Measurements from ENCODE around the gene PRF1. TPM values are rescaled to one million over a fixed set of nuclear protein-coding genes. Genes with fewer than 3 reads are reported as not detected.
"Not testable (repeated sequence)": the region's sequence is repeated elsewhere in the genome, so short reads cannot be mapped to it uniquely, and the experiment has no call there.

The PRF1 gene
- polyA plus RNA-seq, 3 donors from 2014 or later = 4,156 to 6,150 (median 5,696) TPM

- peaks cover 0 to 2% (median 0%) of the 10 kb centered on the region in 6 donors for H3K9me3 Mint-ChIP-seq
- H3K36me3 Mint-ChIP-seq = peaks cover 0 to 3% (median 0%) of the 10 kb centered on the region in 3 donors
- H3K27ac Mint-ChIP-seq = peak overlapping the region in 1 of 6 donors; percentile 0
- DNase-seq = no peak
- no peaks in the 10 kb centered on the region for H3K27me3 Mint-ChIP-seq (ENCODE audit: low read depth in 3 of 3)
- peaks cover 4 to 5% of the 10 kb centered on the region in 2 donors for H3K4me1 Mint-ChIP-seq
- H3K4me3 Mint-ChIP-seq = no peak overlapping the region
These were observed 23.5 kb upstream of the PRF1 start for GRCh38 chr10:70626056-70626455.

GRCh38 chr10:70622981-70623844, 20.7 kb upstream of the PRF1 start:
- H3K27ac Mint-ChIP-seq = no peak overlapping the region
- no peak overlapping the region for H3K4me3 Mint-ChIP-seq
- H3K4me1 Mint-ChIP-seq = peaks cover 25 to 27% of the 10 kb centered on the region in 2 donors
- peaks cover 0 to 2% (median 0%) of the 10 kb centered on the region in 6 donors for H3K9me3 Mint-ChIP-seq
- H3K36me3 Mint-ChIP-seq = peaks cover 0 to 4% (median 3%) of the 10 kb centered on the region in 3 donors
- DNase-seq = no peak
- no peaks in the 10 kb centered on the region for H3K27me3 Mint-ChIP-seq (ENCODE audit: low read depth in 3 of 3)

GRCh38 chr10:70622541-70622940, 20.0 kb upstream of the PRF1 start:
- Mint-ChIP-seq H3K9me3 (peaks cover 0 to 2% (median 0%) of the 10 kb centered on the region in 6 donors), H3K4me3 (no peak overlapping the region), H3K36me3 (peaks cover 0 to 4% (median 0%) of the 10 kb centered on the region in 3 donors), H3K4me1 (peaks cover 32 to 33% of the 10 kb centered on the region in 2 donors), H3K27ac (no peak overlapping the region), H3K27me3 (ENCODE audit: low read depth in 3 of 3) (no peaks in the 10 kb centered on the region)
- DNase-seq = no peak

GRCh38 chr10:70621503-70622078, 19.1 kb upstream of the PRF1 start:
- H3K4me1 Mint-ChIP-seq = peaks cover 41 to 43% of the 10 kb centered on the region in 2 donors
- no peaks in the 10 kb centered on the region for H3K27me3 Mint-ChIP-seq (ENCODE audit: low read depth in 3 of 3)
- peaks cover 0 to 4% (median 0%) of the 10 kb centered on the region in 3 donors for H3K36me3 Mint-ChIP-seq
- peak overlapping the region in 1 of 6 donors; percentile 46 for H3K27ac Mint-ChIP-seq
- no peak for DNase-seq
- no peak overlapping the region for H3K4me3 Mint-ChIP-seq
- no peaks in the 10 kb centered on the region for H3K9me3 Mint-ChIP-seq

GRCh38 chr10:70620020-70620289, 17.4 kb upstream of the PRF1 start:
- peaks cover 0 to 4% (median 0%) of the 10 kb centered on the region in 3 donors for H3K36me3 Mint-ChIP-seq
- H3K4me3 Mint-ChIP-seq = peak overlapping the region in 1 of 5 donors; percentile 47
- H3K27ac Mint-ChIP-seq = peak overlapping the region in 5 of 6 donors; percentile 43 to 96 (median 87)
- H3K4me1 Mint-ChIP-seq = peaks cover 57 to 59% of the 10 kb centered on the region in 2 donors
- no peak for DNase-seq
- H3K9me3 Mint-ChIP-seq = no peaks in the 10 kb centered on the region
- peaks cover 0 to under 1% (median 0%) of the 10 kb centered on the region in 3 donors for H3K27me3 Mint-ChIP-seq (ENCODE audit: low read depth in 3 of 3)

- Mint-ChIP-seq H3K4me1 (peaks cover 63 to 64% of the 10 kb centered on the region in 2 donors), H3K9me3 (peaks cover 0 to 2% (median 0%) of the 10 kb centered on the region in 6 donors), H3K27ac (peak overlapping the region; percentile 87 to 97 (median 96)), H3K27me3 (ENCODE audit: low read depth in 3 of 3) (peaks cover 0 to 6% (median 2%) of the 10 kb centered on the region in 3 donors), H3K36me3 (peaks cover 0 to 9% (median 0%) of the 10 kb centered on the region in 3 donors), H3K4me3 (peak overlapping the region; percentile 3 to 81 (median 63))
- DNase-seq = peak in 1 of 3 donors; percentile 26
These were observed 16.9 kb upstream of the PRF1 start for GRCh38 chr10:70619271-70620019.

GRCh38 chr10:70618663-70619062, 16.1 kb upstream of the PRF1 start:
- peaks cover 0 to 2% (median 0%) of the 10 kb centered on the region in 6 donors for H3K9me3 Mint-ChIP-seq
- H3K36me3 Mint-ChIP-seq = peaks cover 0 to 9% (median 0%) of the 10 kb centered on the region in 3 donors
- H3K4me3 Mint-ChIP-seq = peak overlapping the region; percentile 63 to 82 (median 78)
- peak overlapping the region; percentile 87 to 97 (median 96) for H3K27ac Mint-ChIP-seq
- peaks cover 68 to 72% of the 10 kb centered on the region in 2 donors for H3K4me1 Mint-ChIP-seq
- no peak for DNase-seq
- H3K27me3 Mint-ChIP-seq (ENCODE audit: low read depth in 3 of 3) = peaks cover 0 to 6% (median 3%) of the 10 kb centered on the region in 3 donors

GRCh38 chr10:70617798-70618568, 15.4 kb upstream of the PRF1 start:
- peak overlapping the region; percentile 68 to 85 (median 82) for H3K4me3 Mint-ChIP-seq
- H3K27ac Mint-ChIP-seq = peak overlapping the region; percentile 88 to 97 (median 96)
- H3K4me1 Mint-ChIP-seq = peaks cover 74 to 79% of the 10 kb centered on the region in 2 donors

GRCh38 chr10:70616761-70617160, 14.2 kb upstream of the PRF1 start:
- H3K4me1 Mint-ChIP-seq = peaks cover 82 to 90% of the 10 kb centered on the region in 2 donors
- H3K4me3 Mint-ChIP-seq = peak overlapping the region; percentile 68 to 85 (median 82)
- peak overlapping the region; percentile 88 to 97 (median 96) for H3K27ac Mint-ChIP-seq
- peaks cover 0 to 2% (median 0%) of the 10 kb centered on the region in 6 donors for H3K9me3 Mint-ChIP-seq
- H3K36me3 Mint-ChIP-seq = peaks cover 0 to 9% (median 0%) of the 10 kb centered on the region in 3 donors
- H3K27me3 Mint-ChIP-seq (ENCODE audit: low read depth in 3 of 3) = peaks cover 4 to 9% (median 6%) of the 10 kb centered on the region in 3 donors
- peak; percentile 77 to 83 (median 81) for DNase-seq

More at GRCh38 chr10:70617798-70618568, 15.4 kb upstream of the PRF1 start:
- no peak for DNase-seq
- peaks cover 0 to 6% (median 3%) of the 10 kb centered on the region in 3 donors for H3K27me3 Mint-ChIP-seq (ENCODE audit: low read depth in 3 of 3)
- H3K36me3 Mint-ChIP-seq = peaks cover 0 to 9% (median 0%) of the 10 kb centered on the region in 3 donors
- peaks cover 0 to 2% (median 0%) of the 10 kb centered on the region in 6 donors for H3K9me3 Mint-ChIP-seq

- H3K4me1 Mint-ChIP-seq = peaks cover 89 to 95% of the 10 kb centered on the region in 2 donors
These were observed 13.4 kb upstream of the PRF1 start for GRCh38 chr10:70615784-70616522.

GRCh38 chr10:70615211-70615610, 12.7 kb upstream of the PRF1 start:
- Mint-ChIP-seq H3K36me3 (peaks cover 0 to 7% (median 0%) of the 10 kb centered on the region in 3 donors), H3K4me1 (peaks cover 94 to 100% of the 10 kb centered on the region in 2 donors), H3K27me3 (ENCODE audit: low read depth in 3 of 3) (peaks cover 12 to 21% (median 16%) of the 10 kb centered on the region in 3 donors), H3K9me3 (peaks cover 0 to 2% (median 0%) of the 10 kb centered on the region in 6 donors), H3K27ac (peak overlapping the region; percentile 88 to 97 (median 96)), H3K4me3 (peak overlapping the region in 4 of 5 donors; percentile 36 to 85 (median 82))
- no peak for DNase-seq

More at GRCh38 chr10:70615784-70616522, 13.4 kb upstream of the PRF1 start:
- Mint-ChIP-seq H3K36me3 (peaks cover 0 to 9% (median 0%) of the 10 kb centered on the region in 3 donors), H3K4me3 (peak overlapping the region; percentile 68 to 85 (median 82)), H3K27me3 (ENCODE audit: low read depth in 3 of 3) (peaks cover 8 to 14% (median 11%) of the 10 kb centered on the region in 3 donors), H3K27ac (peak overlapping the region; percentile 88 to 97 (median 96)), H3K9me3 (peaks cover 0 to 2% (median 0%) of the 10 kb centered on the region in 6 donors)
- no peak for DNase-seq

- Mint-ChIP-seq H3K27me3 (ENCODE audit: low read depth in 3 of 3) (peaks cover 12 to 22% (median 19%) of the 10 kb centered on the region in 3 donors), H3K27ac (peak overlapping the region; percentile 72 to 96 (median 84)), H3K4me1 (peaks cover 95 to 100% of the 10 kb centered on the region in 2 donors), H3K4me3 (peak overlapping the region in 4 of 5 donors; percentile 5 to 72 (median 32))
- not testable (repeated sequence) for DNase-seq, H3K36me3 Mint-ChIP-seq, H3K9me3 Mint-ChIP-seq
These were observed 11.8 kb upstream of the PRF1 start for GRCh38 chr10:70614364-70614763.

Measured in immature natural killer cell (primary cell).